ENCODE data around the gene TLE2. TPM values are rescaled to one million over a fixed set of nuclear protein-coding genes. Genes with fewer than 3 reads are reported as not detected.
"Not testable (repeated sequence)": the region's sequence is repeated elsewhere in the genome, so short reads cannot be mapped to it uniquely, and the experiment has no call there.

TLE2 gene
- total and polyA plus RNA-seq, 9 of the 15 experiments (the other 6 are each of a cell fraction or from before 2014, with no cell fraction given): 0.35 to 13.1 (median 6.2) TPM

GRCh38 chr19:2992333-2992732, 36.7 kb downstream of the TLE2 start:
- not testable (repeated sequence) for BruUV-seq (replicated peaks); DNase-seq (ENCODE audit: extremely low read depth in 1 of 4, low spot score in 3 of 4)

GRCh38 chr19:2989236-2989946, 39.7 kb downstream of the TLE2 start:
- Histone ChIP-seq H3K36me3 (ENCODE audit: control insufficient read depth, insufficient read depth, low read length) (no peaks in the 10 kb centered on the region), H3K4me1 (replicated peaks in 1 of 2; ENCODE audit: control insufficient read depth in 2 of 2, insufficient read depth in 2 of 2, low read length in 2 of 2) (peaks cover 0 to 29% of the 10 kb centered on the region in 2 experiments; a peak in 3 of 5 replicates), H3K27ac (ENCODE audit: extremely low read depth, low read depth, low read length) (no peak overlapping the region), H2AFZ (ENCODE audit: low read depth, low read length) (no peak overlapping the region), H3K9ac (ENCODE audit: insufficient read depth in 1 of 2, low read depth in 2 of 2, low read length in 2 of 2) (no peak overlapping the region), H3K9me1 (ENCODE audit: control insufficient read depth, insufficient read depth, low read length) (no peaks in the 10 kb centered on the region), H4K20me1 (replicated peaks; ENCODE audit: control insufficient read depth, insufficient read depth, low read length) (no peaks in the 10 kb centered on the region; the same call in 1 of the 2 replicates), H3K27me3 (ENCODE audit: control insufficient read depth in 2 of 2, insufficient read depth in 2 of 2, low read length in 2 of 2) (peaks cover 0 to 20% of the 10 kb centered on the region in 2 experiments; a peak in 2 of 5 replicates), H3K4me2 (ENCODE audit: insufficient read depth, low read length) (no peak overlapping the region), H3K4me3 (no peak overlapping the region), H3K79me2 (ENCODE audit: control insufficient read depth, insufficient read depth, low read length) (no peaks in the 10 kb centered on the region), H3K9me3 (replicated peaks; ENCODE audit: control insufficient read depth, insufficient read depth, low read depth, low read length) (no peaks in the 10 kb centered on the region)
- intact Hi-C loops (cut with micrococcal nuclease) (no loop called here), in situ Hi-C loops (cut with MboI) (no loop called here)
- no peak for FAIRE-seq
- 21% methylated on average over 14 of the region's 15 CpGs for WGBS (ENCODE audit: insufficient coverage, low coverage, missing lambda C conversion rate)
- no peak for DNase-seq (ENCODE audit: extremely low read depth in 1 of 4, low spot score in 3 of 4)
- CTCF ChIA-PET (ENCODE audit: low intra/inter-chr PET ratio): no interaction called here
- ATAC-seq: no peak
- 0 out of 2 replicates have a peak, but pooled peaks have one; percentile 22 for TF ChIP-seq HNRNPL (IDR thresholded peaks at IDR 0.05; ENCODE audit: low read depth, low read length)
- TF ChIP-seq, protein P1, sequence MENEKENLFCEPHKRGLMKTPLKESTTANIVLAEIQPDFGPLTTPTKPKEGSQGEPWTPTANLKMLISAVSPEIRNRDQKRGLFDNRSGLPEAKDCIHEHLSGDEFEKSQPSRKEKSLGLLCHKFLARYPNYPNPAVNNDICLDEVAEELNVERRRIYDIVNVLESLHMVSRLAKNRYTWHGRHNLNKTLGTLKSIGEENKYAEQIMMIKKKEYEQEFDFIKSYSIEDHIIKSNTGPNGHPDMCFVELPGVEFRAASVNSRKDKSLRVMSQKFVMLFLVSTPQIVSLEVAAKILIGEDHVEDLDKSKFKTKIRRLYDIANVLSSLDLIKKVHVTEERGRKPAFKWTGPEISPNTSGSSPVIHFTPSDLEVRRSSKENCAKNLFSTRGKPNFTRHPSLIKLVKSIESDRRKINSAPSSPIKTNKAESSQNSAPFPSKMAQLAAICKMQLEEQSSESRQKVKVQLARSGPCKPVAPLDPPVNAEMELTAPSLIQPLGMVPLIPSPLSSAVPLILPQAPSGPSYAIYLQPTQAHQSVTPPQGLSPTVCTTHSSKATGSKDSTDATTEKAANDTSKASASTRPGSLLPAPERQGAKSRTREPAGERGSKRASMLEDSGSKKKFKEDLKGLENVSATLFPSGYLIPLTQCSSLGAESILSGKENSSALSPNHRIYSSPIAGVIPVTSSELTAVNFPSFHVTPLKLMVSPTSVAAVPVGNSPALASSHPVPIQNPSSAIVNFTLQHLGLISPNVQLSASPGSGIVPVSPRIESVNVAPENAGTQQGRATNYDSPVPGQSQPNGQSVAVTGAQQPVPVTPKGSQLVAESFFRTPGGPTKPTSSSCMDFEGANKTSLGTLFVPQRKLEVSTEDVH (IDR thresholded peaks at IDR 0.05; ENCODE audit: low read depth, partially characterized antibody): no peak
- no TSS peak for BruUV-seq (replicated peaks)
- POLR2A ChIA-PET: interaction anchor here (0.6 kb wide), 1 partner anchor 17 kb away, joined by 5 read pairs; no protein-coding TSS in a partner anchor

More at GRCh38 chr19:2992333-2992732, 36.7 kb downstream of the TLE2 start:
- H2AFZ ChIP-seq (ENCODE audit: low read depth, low read length); H3K9me3 ChIP-seq (replicated peaks; ENCODE audit: control insufficient read depth, insufficient read depth, low read depth, low read length); H3K36me3 ChIP-seq (ENCODE audit: control insufficient read depth, insufficient read depth, low read length); H3K4me3 ChIP-seq; H4K20me1 ChIP-seq (replicated peaks; ENCODE audit: control insufficient read depth, insufficient read depth, low read length); H3K9ac ChIP-seq (ENCODE audit: insufficient read depth in 1 of 2, low read depth in 2 of 2, low read length in 2 of 2); H3K4me2 ChIP-seq (ENCODE audit: insufficient read depth, low read length); ATAC-seq; FAIRE-seq; H3K27ac ChIP-seq (ENCODE audit: extremely low read depth, low read depth, low read length); H3K79me2 ChIP-seq (ENCODE audit: control insufficient read depth, insufficient read depth, low read length); in situ Hi-C loops (cut with MboI); intact Hi-C loops (cut with micrococcal nuclease); H3K9me1 ChIP-seq (ENCODE audit: control insufficient read depth, insufficient read depth, low read length); CTCF ChIA-PET (ENCODE audit: low intra/inter-chr PET ratio): not testable (repeated sequence)
- TF ChIP-seq ZNF121 (CRISPR knock-in tag; conservative IDR thresholded peaks at IDR 0.05): peak; percentile 72
- H3K4me1 ChIP-seq (replicated peaks in 1 of 2; ENCODE audit: control insufficient read depth in 2 of 2, insufficient read depth in 2 of 2, low read length in 2 of 2): peaks cover 0 to 23% of the 10 kb centered on the region in 2 experiments; a peak in 3 of 5 replicates
- POLR2A ChIA-PET: interaction anchor here (0.8 kb wide), 1 partner anchor 39 kb away, joined by 6 read pairs; no protein-coding TSS in a partner anchor
- WGBS (ENCODE audit: insufficient coverage, low coverage, missing lambda C conversion rate): 54% methylated on average over 11 of the region's 11 CpGs
- H3K27me3 ChIP-seq (ENCODE audit: control insufficient read depth in 2 of 2, insufficient read depth in 2 of 2, low read length in 2 of 2): peaks cover 0 to 13% of the 10 kb centered on the region in 2 experiments; a peak in 2 of 5 replicates
